Activated CD4-positive, alpha-beta T cell treated with anti-CD3 and anti-CD28 coated beads, Interleukin-2, Interleukin-4, amounts not matched to agents 100 ng/mL and 50 ng/mL, durations not matched to agents 16 hours and 8 hours (primary cell): ENCODE data around the gene TRAPPC5.
"Not testable (repeated sequence)": the region's sequence is repeated elsewhere in the genome, so short reads cannot be mapped to it uniquely, and the experiment has no call there.

Experiments used
- DNase-seq: peaks from one replicate; pipeline ENCODE4 v3.0.0-alpha.2; 2020; ENCODE audit warnings: low spot score

TRAPPC5 gene

GRCh38 chr19:7680606-7681339 is at the start of gene TRAPPC5:
Gene TRAPPC5 (plus strand): TSS chr19:7680833. CDS start chr19:7682254, 1,421 bp downstream.
- peak; percentile 88 for DNase-seq

- DNase-seq: no peak
Observed at GRCh38 chr19:7631577-7631976, 49.1 kb upstream of the TRAPPC5 start.

DNA sequence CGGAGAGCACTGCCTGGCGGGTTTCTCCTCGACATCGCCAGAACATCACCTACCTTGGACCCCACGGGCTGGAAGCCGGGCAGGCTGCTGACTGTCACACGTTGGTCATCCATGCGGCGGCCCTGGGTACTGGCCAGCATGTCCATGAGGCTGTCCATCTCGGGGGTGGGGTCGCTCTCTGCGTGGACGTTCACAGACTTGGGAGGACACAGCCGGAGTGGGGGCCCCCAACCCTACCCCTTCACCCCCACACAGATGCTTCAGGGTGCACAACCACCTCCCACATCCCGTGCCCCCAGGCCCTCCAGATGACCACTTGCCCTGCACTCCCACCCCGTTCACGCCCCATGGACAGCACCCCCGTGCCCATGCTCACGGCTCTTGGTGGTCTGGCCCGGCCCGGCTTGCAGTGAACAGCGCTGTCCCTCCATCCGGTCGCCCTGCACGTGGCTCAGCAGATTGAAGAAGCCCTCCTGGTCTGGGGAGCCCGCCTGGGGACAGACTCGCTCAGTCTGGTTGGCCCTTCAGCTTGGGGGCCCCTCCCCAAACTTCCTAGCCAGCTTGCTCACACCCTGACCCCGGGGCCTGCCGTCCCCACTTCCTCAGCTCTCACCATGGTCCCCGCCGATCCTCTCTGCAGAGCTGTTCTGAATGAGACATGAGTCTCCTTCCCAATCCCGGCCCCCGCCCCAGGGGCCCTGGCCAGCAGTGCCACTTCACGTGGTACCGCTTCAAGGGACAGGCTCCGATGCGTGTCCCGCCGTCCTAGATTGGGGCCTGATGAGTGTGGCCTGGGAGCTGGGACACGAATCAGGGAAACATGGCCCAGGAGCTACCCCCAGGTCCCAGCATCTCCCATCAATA is 48.1 kb upstream of the TRAPPC5 start:
- DNase-seq: no peak

GRCh38 chr19:7633698-7634097 is 46.9 kb upstream of the TRAPPC5 start, which contains the start of gene PCP2:
Gene PCP2 (minus strand): TSS chr19:7633719. CDS start chr19:7633457, 262 bp downstream.
- no peak for DNase-seq

DNA sequence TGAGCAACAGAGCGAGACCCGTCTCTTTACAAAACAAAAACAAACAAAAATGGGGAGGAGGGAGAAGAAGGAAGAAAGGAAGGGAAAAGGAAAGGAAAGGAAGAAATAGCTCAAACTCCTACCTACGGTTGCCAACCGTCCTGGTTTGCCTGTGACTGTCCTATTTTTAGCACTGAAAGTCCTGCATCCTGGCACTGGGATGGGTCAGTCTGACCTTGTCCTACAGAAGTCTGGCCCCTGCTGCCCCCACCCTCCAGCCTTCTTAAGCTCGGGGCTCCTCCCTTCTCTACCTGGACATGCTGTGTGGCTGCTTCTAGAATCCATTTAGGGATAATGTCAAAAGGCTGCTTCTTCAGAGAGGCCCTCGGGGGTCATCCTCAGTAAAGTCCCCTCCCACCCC is 45.0 kb upstream of the TRAPPC5 start:
- no peak for DNase-seq

DNA sequence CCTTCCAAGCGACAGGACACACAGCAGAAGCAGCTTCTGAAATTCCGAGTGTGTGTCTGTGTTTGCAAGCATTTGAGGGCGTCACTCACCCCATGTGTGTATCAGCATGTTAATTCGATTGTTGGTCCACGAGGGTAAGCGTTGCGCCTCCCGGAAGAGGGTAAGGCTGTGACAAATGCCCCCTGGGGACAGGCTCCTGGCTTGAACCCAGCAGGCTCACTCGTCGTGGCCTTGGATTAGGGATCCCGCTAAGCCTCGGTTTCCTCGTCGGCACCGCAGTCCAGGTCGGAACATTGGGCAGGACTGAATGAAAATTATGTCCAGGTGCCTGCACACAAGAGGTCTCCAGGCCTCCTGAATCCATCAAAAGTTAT is 44.3 kb upstream of the TRAPPC5 start:
- DNase-seq: no peak

DNA sequence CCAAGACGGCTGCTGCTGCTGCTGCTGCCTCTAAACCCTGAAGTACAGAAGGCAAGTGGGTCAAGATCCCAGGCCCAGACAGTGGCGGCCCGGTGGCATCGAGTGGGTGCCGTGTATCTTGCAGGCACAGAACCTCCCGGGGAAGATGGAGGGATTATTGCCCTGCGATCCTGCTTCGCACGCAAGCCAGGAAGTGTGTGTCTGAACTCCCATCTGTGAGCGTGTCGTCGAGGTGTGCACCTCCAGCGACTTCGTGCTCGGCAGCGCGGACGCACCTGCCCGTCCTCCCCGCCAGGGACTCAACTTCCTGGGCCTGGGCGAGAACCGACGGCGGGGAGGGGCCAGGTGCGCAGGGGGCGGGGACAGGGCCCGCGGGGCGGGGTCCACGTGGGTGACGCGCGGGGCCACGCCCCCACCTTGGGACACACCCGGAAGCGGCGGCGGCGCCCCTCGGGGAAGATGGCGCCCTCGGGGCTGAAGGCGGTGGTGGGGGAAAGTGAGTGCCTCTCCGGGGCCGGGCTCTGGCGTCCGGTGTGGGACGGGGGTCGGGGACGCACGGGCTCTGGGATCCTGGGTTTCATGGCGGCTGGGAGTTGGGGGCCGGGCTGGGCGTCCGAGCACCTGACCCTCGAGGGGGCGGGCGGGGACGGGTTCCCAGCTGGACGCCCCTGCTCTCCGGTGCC is 43.8 kb upstream of the TRAPPC5 start, which contains the start of gene STXBP2:
Gene STXBP2 (plus strand): TSS at position 420 of the 683 bp plus-strand sequence. CDS start 40 bp downstream, at position 460.
- peak; percentile 91 for DNase-seq

GRCh38 chr19:7637374-7638256 is 43.0 kb upstream of the TRAPPC5 start:
- DNase-seq: no peak

GRCh38 chr19:7638802-7639465 is 41.7 kb upstream of the TRAPPC5 start:
- DNase-seq: no peak

GRCh38 chr19:7639863-7640348 is 40.7 kb upstream of the TRAPPC5 start:
- no peak for DNase-seq

GRCh38 chr19:7640803-7641202 is 39.8 kb upstream of the TRAPPC5 start:
- no peak for DNase-seq

DNA sequence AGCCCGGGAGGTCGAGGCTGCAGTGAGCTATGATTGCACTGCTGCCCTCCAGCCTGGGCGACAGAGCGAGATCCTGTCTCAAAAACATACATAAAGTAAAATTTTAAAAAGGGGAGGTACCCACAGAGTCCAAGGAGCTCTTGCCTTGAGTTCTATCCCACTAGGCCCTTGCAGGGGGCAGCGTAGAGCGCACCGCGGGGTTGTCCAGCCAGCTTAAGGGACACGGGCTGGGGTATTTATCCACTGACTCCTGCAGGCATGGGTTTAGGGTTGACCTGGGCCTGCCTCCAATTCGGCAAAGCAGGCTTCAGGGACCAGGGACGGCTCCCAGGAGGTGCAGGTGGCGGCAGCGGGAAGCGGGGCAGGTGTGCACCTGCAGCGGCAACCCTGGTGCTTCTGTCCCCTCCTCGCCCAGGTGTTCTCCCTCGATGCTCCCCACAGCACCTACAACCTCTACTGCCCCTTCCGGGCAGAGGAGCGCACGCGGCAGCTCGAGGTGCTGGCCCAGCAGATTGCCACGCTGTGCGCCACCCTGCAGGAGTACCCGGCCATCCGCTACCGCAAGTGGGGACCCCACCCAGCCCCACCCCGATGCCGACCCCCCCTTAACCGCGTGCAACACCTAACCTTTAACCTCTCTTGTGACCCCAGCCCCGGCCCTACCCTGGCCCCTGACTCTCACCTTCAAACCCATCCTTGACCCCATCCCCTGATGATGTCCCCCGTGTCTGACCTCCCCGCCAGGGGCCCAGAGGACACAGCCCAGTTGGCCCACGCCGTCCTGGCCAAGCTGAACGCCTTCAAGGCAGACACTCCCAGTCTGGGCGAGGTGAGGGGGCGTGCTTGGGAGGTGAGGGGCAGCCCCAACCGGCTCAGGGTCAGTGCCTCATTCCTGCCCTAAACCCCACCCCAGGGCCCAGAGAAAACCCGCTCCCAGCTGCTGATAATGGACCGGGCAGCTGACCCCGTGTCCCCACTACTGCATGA is 39.0 kb upstream of the TRAPPC5 start:
- no peak for DNase-seq

GRCh38 chr19:7642295-7643030 is 38.2 kb upstream of the TRAPPC5 start:
- no peak for DNase-seq

DNA sequence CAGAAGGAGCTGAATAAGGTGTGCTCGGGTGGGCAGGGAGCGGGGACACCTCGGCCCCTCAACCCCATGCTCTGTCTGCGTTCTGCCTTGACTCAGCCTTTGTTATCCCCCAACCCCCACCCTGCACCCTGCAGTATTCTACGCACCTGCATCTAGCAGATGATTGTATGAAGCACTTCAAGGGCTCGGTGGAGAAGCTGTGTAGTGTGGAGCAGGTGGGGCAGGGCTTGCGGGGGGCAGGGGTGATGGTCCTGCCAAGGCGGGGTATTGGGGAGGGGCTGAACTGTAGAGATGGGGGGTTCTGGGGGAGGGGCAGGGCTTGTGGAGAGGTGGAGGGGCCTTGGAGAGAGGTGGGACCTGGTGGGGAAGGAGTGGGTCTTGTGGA is 37.6 kb upstream of the TRAPPC5 start:
- DNase-seq: no peak

DNA sequence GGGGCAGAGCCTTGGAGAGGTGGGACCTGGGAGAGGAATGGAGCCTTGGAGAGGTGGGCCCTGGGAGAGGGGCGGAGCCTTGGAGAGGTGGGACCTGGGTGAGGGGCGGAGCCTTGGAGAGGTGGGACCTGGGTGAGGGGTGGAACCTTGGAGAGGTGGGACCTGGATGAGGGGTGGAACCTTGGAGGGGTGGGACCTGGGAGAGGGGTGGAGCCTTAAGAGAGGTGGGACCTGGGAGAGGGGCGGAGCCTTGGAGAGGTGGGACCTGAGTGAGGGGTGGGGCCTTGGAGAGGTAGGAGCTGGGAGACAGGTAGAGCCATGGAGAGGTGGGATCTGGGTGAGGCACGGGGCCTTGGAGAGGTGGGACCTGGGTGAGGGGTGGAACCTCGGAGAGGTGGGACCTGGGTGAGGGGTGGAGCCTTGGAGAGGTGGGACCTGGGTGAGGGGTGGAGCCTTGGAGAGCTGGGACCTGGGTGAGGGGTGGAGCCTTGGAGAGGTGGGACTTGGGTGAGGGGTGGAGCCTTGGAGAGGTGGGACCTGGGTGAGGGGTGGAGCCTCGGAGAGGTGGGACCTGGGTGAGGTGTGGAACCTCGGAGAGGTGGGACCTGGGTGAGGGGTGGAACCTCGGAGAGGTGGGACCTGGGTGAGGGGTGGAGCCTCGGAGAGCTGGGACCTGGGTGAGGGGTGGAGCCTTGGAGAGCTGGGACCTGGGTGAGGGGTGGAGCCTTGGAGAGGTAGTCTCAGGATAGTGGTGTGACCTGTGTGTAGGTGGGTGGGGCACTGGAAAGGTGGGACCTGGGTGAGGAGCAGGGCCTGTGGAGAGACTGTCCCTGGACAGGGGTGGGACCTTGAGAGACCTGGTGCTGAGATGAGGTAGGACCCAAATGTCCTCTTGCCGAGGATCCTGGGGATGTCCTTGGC is 36.7 kb upstream of the TRAPPC5 start:
- not testable (repeated sequence) for DNase-seq

- DNase-seq: no peak
Observed at GRCh38 chr19:7644550-7644877, 36.1 kb upstream of the TRAPPC5 start.

- DNase-seq: no peak
Observed at GRCh38 chr19:7645163-7645562, 35.5 kb upstream of the TRAPPC5 start.
